Activated CD8-positive, alpha-beta memory T cell treated with anti-CD3 and anti-CD28 coated beads for 24 hours (primary cell): Measurements from ENCODE around the gene SERPINA1.
A peak's percentile ranks its signal among the peaks of the same experiment; 100 is the strongest.
"Not testable (repeated sequence)": the region's sequence is repeated elsewhere in the genome, so short reads cannot be mapped to it uniquely, and the experiment has no call there.

ENCODE experiments used
- DNase-seq: peaks from one replicate; pipeline ENCODE4 v3.0.0-alpha.2; 2020

Gene SERPINA1

GRCh38 chr14:94382716-94383596 lies 5.4 kb downstream of the SERPINA1 start:
- peak; percentile 43 for DNase-seq

DNA sequence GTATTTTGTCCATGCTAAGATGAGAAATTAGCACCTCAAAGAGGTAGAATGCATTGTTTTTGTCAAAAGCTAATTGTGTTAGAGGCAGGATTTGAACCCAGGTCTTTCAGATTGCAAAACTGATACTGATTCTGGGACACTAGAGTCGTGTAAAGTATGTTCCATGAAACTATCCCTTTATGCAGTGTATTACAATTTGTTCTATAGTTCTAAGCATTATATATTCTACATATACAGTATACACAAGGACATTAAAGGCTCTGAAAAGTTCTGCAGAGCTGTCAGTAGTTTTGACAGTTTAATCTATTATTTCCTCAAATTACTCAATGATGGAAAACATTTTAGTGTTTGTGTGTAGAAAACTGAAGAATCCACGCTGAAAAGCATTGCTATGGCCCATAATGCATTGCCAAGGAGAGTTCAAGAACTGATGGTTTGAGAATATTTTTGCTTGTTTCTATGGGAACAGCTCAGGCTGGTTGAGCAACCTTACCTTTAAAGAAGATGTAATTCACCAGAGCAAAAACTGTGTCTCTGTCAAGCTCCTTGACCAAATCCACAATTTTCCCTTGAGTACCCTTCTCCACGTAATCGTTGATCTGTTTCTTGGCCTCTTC lies 6.2 kb downstream of the SERPINA1 start:
- DNase-seq = no peak

DNA sequence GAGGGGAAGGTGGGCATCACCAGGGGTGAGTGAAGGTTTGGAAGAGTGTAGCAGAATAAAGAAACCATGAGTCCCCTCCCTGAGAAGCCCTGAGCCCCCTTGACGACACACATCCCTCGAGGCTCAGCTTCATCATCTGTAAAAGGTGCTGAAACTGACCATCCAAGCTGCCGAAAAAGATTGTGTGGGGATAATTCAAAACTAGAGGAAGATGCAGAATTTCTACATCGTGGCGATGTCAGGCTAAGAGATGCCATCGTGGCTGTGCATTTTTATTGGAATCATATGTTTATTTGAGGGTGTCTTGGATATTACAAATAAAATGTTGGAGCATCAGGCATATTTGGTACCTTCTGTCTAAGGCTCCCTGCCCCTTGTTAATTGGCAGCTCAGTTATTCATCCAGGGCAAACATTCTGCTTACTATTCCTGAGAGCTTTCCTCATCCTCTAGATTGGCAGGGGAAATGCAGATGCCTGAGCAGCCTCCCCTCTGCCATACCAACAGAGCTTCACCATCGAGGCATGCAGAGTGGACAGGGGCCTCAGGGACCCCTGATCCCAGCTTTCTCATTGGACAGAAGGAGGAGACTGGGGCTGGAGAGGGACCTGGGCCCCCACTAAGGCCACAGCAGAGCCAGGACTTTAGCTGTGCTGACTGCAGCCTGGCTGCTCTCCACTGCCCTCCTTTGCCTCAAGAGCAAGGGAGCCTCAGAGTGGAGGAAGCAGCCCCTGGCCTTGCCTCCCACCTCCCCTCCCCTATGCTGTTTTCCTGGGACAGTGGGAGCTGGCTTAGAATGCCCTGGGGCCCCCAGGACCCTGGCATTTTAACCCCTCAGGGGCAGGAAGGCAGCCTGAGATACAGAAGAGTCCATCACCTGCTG lies 7.0 kb downstream of the SERPINA1 start:
- DNase-seq = no peak

- no peak for DNase-seq
Measured at GRCh38 chr14:94380225-94381148, 7.9 kb downstream of the SERPINA1 start.

GRCh38 chr14:94379291-94380224 lies 8.8 kb downstream of the SERPINA1 start:
- no peak for DNase-seq

GRCh38 chr14:94378527-94379290 lies 9.7 kb downstream of the SERPINA1 start:
- no peak for DNase-seq

- DNase-seq = no peak
Measured at GRCh38 chr14:94377866-94378470, 10.4 kb downstream of the SERPINA1 start.

DNA sequence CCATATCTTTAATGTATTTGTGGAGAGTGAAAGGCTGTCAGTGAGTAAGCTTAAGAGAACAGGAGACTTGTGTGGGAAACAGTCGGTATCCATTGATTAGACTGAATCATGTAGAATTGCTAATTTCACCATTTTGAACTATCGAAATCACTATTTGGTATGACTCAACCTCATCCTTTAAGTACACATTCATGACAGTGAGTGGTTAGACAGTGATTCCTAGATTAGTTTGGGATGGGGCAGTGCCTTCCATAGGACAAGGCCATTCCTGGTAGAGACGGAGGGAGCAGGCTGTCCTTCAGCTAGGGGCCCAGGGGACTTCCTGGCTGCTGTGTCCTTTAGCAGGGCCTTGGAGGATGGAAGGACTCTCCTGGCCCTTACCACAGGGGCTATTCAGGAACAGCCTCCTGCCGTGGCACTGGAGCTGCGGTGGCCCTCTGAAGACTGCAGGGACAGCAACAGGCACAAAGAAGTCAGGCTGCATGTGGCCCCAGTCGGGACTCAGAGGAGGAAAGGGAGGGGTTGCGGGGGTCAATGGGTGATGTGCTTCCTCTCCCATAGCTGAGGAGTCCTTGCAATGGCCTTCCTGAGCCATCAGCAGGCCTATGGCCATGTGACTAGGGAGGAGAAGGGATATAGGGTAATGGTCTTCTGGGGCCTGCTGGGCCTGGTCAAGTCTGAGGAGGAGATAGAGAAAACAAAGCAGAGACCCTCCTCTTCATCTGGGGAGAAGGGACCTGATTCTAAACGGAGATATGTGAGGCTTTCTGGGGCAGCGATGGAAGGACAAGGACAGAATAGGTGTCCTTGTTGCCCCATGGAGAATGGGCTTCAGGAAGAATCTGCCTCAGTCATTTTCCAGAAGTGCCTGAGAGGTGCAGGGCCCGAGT lies 11.2 kb downstream of the SERPINA1 start:
- DNase-seq = no peak

- DNase-seq = no peak
Measured at GRCh38 chr14:94376108-94376975, 12.1 kb downstream of the SERPINA1 start.

GRCh38 chr14:94375552-94376107 lies 12.8 kb downstream of the SERPINA1 start:
- DNase-seq = no peak

DNA sequence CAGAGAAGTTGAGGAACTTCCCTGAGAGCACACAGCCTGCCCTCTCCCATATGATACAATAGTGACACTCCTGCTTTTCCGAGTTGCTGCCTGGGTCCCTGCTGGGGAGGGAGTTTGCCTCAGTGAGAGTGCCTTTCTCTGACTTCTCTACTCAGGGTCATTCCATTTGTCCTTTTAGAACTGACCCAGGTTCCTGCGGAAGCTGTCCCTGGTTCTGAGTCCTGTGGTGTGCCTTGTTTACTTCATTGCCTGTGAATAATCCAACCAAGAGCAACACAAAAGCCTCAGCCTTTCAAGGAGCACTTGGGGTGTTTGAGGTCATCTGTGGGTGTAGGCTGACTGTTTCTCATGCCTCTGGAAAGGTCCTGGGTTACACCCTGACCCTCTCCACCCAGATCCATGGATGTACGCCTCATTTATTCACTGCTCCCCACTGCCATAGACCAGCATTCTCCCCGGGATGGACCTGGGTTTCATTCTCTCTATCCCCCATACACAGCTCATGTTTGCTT lies 13.6 kb downstream of the SERPINA1 start:
- no peak for DNase-seq

GRCh38 chr14:94374116-94374515 lies 14.3 kb downstream of the SERPINA1 start:
- no peak for DNase-seq

- no peak for DNase-seq
Measured at GRCh38 chr14:94373708-94374107, 14.7 kb downstream of the SERPINA1 start.

DNA sequence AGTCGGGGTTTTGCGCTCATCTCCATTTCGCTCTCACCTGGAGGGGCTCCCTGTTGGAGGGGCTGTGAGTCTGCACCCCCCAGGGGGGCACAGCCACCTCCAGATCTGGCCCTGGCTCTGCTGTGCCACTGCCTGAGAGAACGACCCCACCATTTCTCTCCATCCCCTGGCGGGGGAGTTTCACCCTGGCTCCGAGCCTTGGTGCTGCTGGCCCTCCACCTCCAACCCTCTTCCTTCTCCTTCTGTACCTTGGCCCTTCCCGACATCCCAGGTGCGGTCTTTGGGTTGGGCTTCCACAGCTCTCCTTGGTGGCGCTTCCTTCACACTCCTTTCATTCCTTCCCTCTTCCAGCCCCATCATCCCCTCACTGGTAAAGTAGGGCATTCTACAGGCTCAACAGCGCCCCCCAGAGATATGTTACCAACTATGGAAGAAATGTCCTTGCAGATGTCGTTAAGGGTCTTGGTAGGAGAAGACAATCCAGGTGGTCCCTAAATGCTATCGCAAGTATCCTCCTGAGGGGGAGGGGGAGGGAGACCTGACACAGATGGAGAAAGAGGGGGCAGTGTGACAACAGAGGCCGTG lies 16.3 kb downstream of the SERPINA1 start:
- no peak for DNase-seq

DNA sequence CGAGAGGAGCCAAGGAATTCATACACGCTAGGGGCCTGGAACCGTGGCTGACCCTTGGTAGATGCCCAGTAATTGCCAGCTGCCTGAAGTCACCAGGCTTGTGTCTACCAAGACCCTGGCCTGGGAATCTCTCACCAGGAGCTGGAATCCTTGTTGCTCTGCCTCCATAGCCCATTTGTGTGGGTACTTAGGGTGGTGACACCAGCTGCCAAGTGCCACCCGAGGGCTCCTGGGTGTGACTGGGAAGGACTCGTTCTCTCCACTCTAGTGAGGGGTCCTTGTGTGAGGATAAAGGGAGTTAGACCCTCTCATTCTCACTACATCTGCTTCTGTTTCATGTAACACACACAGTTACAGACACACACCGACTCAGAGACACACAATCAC lies 17.9 kb downstream of the SERPINA1 start:
- no peak for DNase-seq

DNA sequence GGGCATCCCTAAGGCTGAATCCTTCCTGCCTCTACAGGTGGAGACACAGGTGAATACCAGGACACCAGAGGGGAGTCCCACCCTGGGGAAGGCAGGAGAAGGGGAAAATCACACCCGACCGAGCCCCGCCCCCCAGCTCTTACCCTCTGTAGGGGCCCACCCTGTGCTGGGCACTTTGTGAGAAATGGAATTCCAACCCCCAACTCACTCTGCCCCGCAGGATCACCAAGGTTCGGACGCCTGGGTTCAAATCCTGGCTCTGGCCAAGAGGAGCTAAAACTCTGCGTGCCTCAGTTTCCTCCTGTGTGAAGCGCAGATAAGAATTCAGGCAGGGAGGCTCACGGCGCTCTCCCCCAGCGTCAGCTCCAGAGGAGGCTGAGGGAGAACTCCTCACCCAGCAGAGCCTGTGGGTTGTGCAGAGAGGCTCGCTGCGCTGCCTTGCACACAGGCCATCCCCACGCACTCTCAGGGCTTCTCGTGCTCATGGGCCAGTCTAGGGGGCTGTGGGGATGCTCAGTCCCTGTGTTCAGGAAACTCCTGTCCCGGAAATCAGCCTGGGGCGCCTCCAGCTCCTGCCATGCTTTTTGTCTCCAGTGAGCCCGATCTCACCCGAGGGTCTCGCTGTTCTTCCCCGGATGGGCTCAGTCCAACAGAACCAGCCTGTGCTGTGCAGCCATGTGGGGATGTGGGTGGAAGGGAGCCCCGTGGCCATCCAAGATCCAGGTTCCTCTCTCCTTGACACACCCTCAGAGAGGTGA lies 18.5 kb downstream of the SERPINA1 start:
- not testable (repeated sequence) for DNase-seq
